ENCODE measurements around the gene TMEM191B. TPM values are rescaled to one million over a fixed set of nuclear protein-coding genes. Genes with fewer than 3 reads are reported as not detected.
"Not testable (repeated sequence)": the region's sequence is repeated elsewhere in the genome, so short reads cannot be mapped to it uniquely, and the experiment has no call there.

TMEM191B gene
- total RNA-seq, 2 experiments from 2014 or later: 2.4 to 4.3 TPM

DNA sequence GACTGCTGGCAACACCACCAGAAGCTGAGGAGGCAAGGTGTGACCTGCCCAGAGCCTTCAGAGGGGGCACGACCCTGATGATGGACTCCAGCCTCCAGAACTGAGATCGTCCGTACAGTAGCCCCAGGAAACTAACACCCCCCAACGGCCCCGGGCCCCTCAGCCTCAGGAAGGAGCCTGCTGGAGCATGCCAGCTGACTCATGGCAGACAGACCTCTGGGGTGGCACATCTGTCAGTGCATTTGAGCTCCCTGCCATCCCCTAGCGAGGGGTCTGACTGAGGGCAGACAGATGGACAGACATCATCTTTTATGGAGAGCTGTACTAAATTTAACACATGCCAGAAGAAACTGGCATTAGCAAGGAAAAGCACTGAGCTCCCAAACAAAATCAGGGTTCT, 12.4 kb downstream of the TMEM191B start:
- H3K4me2 ChIP-seq (ENCODE audit: low read length); CTCF ChIA-PET (ENCODE audit: unreplicated experiment); DNase-seq (ENCODE audit: low spot score); H3K4me1 ChIP-seq (ENCODE audit: insufficient read depth, low read length, poor library complexity, severe bottlenecking); H3K36me3 ChIP-seq (ENCODE audit: insufficient read depth, low read length); H4K20me1 ChIP-seq (ENCODE audit: insufficient read depth, low read length); H3K9me2 ChIP-seq (ENCODE audit: insufficient read depth, low read length); H2AFZ ChIP-seq (ENCODE audit: low read length); H3K9me3 ChIP-seq (ENCODE audit: low read length); POLR2A ChIA-PET; H3K4me3 ChIP-seq (ENCODE audit: low read depth, low read length, poor library complexity, severe bottlenecking); BruUV-seq (replicated peaks); intact Hi-C loops (cut with micrococcal nuclease; ENCODE audit: unreplicated experiment); H3K27ac ChIP-seq (ENCODE audit: low read depth, low read length, poor library complexity, severe bottlenecking); H3K79me2 ChIP-seq (ENCODE audit: insufficient read depth, low read depth, low read length): not testable (repeated sequence)

DNA sequence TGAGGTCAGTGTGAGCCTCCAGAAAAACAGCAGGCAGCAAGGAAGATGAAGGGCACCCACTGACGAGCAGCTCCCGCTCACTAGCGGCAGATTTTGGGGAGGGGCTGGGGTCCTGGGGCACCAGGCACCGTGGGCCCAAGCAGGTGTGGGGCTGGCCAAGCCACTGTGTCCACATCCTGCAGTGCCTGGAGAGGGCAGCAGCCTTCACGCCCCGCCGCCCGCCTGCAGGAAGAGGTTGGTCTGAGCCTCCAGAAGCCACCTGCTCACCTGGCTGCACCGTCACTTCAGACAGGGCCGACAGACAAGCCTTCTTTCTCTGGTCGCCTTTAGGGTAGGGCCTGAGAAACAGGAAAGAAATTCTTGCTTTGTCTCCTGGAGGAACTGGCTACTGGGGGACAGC, 15.8 kb downstream of the TMEM191B start:
- H3K4me2 ChIP-seq (ENCODE audit: low read length); POLR2A ChIA-PET; BruUV-seq (replicated peaks); H3K4me3 ChIP-seq (ENCODE audit: low read depth, low read length, poor library complexity, severe bottlenecking); H4K20me1 ChIP-seq (ENCODE audit: insufficient read depth, low read length); H2AFZ ChIP-seq (ENCODE audit: low read length); H3K9me3 ChIP-seq (ENCODE audit: low read length); CTCF ChIA-PET (ENCODE audit: unreplicated experiment); H3K36me3 ChIP-seq (ENCODE audit: insufficient read depth, low read length); intact Hi-C loops (cut with micrococcal nuclease; ENCODE audit: unreplicated experiment); H3K79me2 ChIP-seq (ENCODE audit: insufficient read depth, low read depth, low read length); H3K4me1 ChIP-seq (ENCODE audit: insufficient read depth, low read length, poor library complexity, severe bottlenecking); H3K9me2 ChIP-seq (ENCODE audit: insufficient read depth, low read length): not testable (repeated sequence)
- H3K27ac ChIP-seq (ENCODE audit: low read depth, low read length, poor library complexity, severe bottlenecking): peak overlapping the region; percentile 15
- peak; percentile 36 for DNase-seq (ENCODE audit: low spot score)

DNA sequence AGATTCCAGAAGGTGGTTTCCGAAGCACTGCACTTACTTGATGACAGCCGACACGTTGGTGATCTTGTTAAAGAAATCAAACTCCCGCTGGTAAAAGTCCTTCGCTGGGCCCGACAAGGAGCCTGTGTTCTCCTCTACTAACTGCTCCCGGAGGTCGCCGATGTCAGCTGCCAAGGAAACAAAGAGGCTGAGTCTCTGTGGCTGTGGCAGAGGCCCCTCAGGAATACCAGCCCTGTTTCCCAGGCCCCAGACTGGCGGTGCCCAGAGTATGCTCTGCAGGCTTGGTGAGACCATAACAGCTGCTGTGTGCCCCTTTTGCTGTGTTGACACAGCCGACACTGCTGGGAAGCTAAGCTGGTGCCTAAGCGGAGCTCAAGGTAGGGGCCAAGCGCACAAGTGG, 17.0 kb downstream of the TMEM191B start:
- H2AFZ ChIP-seq (ENCODE audit: low read length); DNase-seq (ENCODE audit: low spot score); intact Hi-C loops (cut with micrococcal nuclease; ENCODE audit: unreplicated experiment); H3K4me1 ChIP-seq (ENCODE audit: insufficient read depth, low read length, poor library complexity, severe bottlenecking); H3K36me3 ChIP-seq (ENCODE audit: insufficient read depth, low read length); H3K4me3 ChIP-seq (ENCODE audit: low read depth, low read length, poor library complexity, severe bottlenecking); H3K27ac ChIP-seq (ENCODE audit: low read depth, low read length, poor library complexity, severe bottlenecking); H4K20me1 ChIP-seq (ENCODE audit: insufficient read depth, low read length); POLR2A ChIA-PET; H3K4me2 ChIP-seq (ENCODE audit: low read length); H3K9me2 ChIP-seq (ENCODE audit: insufficient read depth, low read length); BruUV-seq (replicated peaks); H3K79me2 ChIP-seq (ENCODE audit: insufficient read depth, low read depth, low read length); H3K9me3 ChIP-seq (ENCODE audit: low read length); CTCF ChIA-PET (ENCODE audit: unreplicated experiment): not testable (repeated sequence)

DNA sequence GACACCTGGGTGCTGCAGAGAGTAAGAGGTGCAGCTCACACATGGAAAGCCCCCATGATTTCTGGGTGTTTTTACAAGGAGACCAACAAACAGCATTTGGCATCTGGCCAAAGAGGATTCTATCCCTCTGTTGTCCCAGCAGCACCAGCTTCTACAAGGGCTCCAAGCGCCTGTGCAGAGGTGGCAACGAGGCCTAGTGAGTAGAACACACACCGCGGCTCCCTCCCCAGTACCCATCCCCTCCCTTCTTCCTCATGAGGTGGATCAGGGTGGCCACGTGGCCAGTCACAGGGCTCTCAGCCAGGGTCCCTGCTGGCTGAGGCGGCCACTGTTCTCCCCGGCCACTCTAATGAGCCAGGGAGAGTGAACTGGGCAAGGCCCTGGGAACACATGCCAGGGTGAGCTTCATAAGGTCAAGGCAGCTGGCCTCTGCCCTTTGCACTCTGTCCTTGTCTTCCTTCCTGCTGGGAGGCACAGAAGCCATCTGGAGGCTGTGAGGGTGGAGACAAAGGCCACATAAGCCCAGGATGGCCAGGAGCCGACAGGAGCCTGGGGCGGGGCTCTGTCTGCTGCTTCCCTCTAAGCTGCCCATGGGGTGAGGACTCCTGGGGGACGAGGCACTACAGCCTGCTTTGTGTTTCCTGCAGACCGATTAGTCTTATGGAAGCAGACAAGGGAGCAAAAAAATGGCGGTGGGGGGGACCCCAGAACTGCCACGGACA, 22.0 kb downstream of the TMEM191B start:
- POLR2A ChIA-PET; DNase-seq (ENCODE audit: low spot score); H2AFZ ChIP-seq (ENCODE audit: low read length); H3K4me2 ChIP-seq (ENCODE audit: low read length); H3K4me1 ChIP-seq (ENCODE audit: insufficient read depth, low read length, poor library complexity, severe bottlenecking); intact Hi-C loops (cut with micrococcal nuclease; ENCODE audit: unreplicated experiment); H3K36me3 ChIP-seq (ENCODE audit: insufficient read depth, low read length); H3K4me3 ChIP-seq (ENCODE audit: low read depth, low read length, poor library complexity, severe bottlenecking); H3K9me3 ChIP-seq (ENCODE audit: low read length); CTCF ChIA-PET (ENCODE audit: unreplicated experiment); H3K27ac ChIP-seq (ENCODE audit: low read depth, low read length, poor library complexity, severe bottlenecking); H3K9me2 ChIP-seq (ENCODE audit: insufficient read depth, low read length); H3K79me2 ChIP-seq (ENCODE audit: insufficient read depth, low read depth, low read length); BruUV-seq (replicated peaks); H4K20me1 ChIP-seq (ENCODE audit: insufficient read depth, low read length): not testable (repeated sequence)

DNA sequence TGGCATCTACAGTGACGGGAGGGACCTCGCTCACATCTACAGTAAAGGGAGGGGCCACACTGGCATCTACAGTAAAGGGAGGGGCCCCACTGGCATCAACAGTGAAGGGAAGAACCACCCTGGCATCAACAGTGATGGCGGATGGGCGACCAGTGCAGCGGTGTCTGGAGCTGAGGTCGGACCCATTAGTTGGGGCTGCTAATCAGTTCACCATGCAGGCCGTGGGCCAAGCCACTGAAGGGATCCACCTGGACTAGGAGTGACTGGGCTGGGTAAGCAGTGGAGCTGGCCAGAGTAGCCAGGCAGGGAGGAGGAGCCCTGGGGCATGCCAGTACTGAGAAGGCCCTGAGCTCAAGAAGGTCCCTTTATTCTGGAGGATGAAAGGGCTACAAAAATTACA, 23.4 kb downstream of the TMEM191B start:
- H3K4me3 ChIP-seq (ENCODE audit: low read depth, low read length, poor library complexity, severe bottlenecking); H3K4me1 ChIP-seq (ENCODE audit: insufficient read depth, low read length, poor library complexity, severe bottlenecking); intact Hi-C loops (cut with micrococcal nuclease; ENCODE audit: unreplicated experiment); H3K36me3 ChIP-seq (ENCODE audit: insufficient read depth, low read length); H3K9me2 ChIP-seq (ENCODE audit: insufficient read depth, low read length); H2AFZ ChIP-seq (ENCODE audit: low read length); H3K79me2 ChIP-seq (ENCODE audit: insufficient read depth, low read depth, low read length); H3K4me2 ChIP-seq (ENCODE audit: low read length); CTCF ChIA-PET (ENCODE audit: unreplicated experiment); H4K20me1 ChIP-seq (ENCODE audit: insufficient read depth, low read length); H3K9me3 ChIP-seq (ENCODE audit: low read length); BruUV-seq (replicated peaks); DNase-seq (ENCODE audit: low spot score); POLR2A ChIA-PET; H3K27ac ChIP-seq (ENCODE audit: low read depth, low read length, poor library complexity, severe bottlenecking): not testable (repeated sequence)

DNA sequence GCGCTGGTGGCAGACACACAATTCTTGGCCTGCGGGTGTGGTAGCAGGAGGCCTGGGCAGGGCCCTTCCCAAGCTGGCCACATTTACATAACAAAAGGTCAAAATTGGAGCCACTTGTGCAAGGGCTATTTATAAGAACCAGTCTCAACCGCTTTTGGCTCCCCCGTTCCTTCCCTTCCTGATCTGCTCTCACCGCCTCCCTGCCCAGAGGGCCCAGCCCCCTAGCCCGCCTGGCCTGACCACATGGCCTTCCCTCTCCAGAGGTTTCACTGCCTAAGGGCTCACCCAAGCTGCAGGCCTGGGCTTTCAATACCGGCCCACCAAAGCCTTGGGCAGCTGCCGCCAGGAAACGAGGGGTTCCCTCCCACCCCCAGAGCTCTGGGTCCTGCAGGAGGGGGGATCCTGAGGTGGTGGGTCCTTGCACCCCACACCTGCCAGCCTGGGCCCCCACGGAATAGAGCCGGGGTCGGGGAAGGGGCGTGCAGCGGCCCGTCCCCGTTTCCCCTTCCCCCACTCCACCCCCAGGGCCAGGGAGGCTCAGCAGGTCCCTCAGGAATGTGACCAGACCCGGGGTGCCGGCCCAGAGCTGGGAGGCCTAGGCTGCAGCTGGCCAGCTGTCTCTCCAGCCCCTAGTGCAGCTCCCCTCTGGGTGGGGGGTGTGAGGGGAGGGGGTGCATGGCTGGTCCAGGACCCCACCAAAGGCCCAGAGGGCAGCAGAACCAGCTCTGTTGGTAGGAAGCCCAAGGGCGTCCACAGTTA, 25.4 kb downstream of the TMEM191B start:
- BruUV-seq (replicated peaks); H3K4me2 ChIP-seq (ENCODE audit: low read length); H3K9me2 ChIP-seq (ENCODE audit: insufficient read depth, low read length); H3K27ac ChIP-seq (ENCODE audit: low read depth, low read length, poor library complexity, severe bottlenecking); CTCF ChIA-PET (ENCODE audit: unreplicated experiment); H3K79me2 ChIP-seq (ENCODE audit: insufficient read depth, low read depth, low read length); DNase-seq (ENCODE audit: low spot score); H4K20me1 ChIP-seq (ENCODE audit: insufficient read depth, low read length); H3K36me3 ChIP-seq (ENCODE audit: insufficient read depth, low read length); POLR2A ChIA-PET; H2AFZ ChIP-seq (ENCODE audit: low read length); H3K4me1 ChIP-seq (ENCODE audit: insufficient read depth, low read length, poor library complexity, severe bottlenecking); H3K4me3 ChIP-seq (ENCODE audit: low read depth, low read length, poor library complexity, severe bottlenecking); intact Hi-C loops (cut with micrococcal nuclease; ENCODE audit: unreplicated experiment); H3K9me3 ChIP-seq (ENCODE audit: low read length): not testable (repeated sequence)
